Fibroblast of skin of left biceps (primary cell): Measurements from ENCODE around the gene FAM163B.

Experiments used
- DNase-seq, 2 experiments: peaks; one replicate each; pipeline ENCODE4 v3.0.0-alpha.2; 2013; ENCODE audit warnings: low read depth in 2 of 2

Gene FAM163B

DNA sequence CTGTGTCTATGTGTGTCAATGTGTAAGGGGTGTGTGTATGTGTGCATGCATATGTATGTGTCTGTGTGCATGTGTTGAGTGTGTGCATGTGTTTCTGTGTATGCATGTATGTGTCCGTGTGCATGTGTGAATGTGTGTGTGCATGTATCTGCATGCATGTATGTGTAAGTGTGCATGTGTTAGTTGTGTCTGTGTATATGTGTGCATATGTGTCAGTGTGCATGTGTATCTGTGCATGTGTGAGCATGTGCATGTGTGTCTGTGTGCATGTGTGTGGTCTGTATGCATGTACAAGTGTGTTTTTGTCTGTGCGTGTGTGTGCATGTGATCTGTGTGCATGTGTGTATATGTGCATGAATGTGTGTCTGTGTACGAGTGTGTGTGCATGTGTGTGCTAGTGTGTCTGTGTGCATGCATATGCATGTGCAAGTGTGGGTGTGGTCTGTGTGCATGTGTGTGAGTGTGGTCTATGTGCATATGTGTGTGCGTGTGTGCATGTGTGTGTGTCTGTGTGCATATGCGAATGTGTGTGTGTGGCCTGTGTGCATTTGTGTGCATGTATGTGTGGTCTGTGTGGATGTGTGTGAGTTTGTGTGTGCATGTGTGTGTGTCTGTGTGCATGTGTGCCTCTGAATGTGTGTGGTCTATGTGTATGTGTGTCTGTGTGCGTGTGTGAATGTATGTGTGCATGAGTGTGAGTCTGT, 9.6 kb downstream of the FAM163B start:
- no peak for DNase-seq

DNA sequence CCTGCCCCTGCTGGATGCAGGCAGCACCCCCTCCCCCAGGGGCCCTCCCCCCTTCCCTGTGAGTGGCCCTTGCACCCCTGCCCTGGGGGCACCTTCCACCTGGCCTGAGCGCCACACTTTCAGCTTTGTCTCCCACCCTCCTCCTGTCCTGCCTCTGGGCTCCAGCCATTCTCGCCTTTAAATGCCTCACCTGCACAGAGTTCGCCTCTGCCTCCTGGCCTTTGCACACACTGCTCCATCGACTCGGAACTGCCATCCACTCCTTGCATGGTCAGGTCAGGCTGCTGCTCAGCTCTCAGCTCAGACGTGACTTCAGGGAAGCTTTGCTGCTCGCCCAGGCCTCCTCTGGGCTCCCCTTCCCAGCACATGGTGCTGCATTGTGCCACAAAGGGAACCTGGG, 10.2 kb downstream of the FAM163B start:
- no peak for DNase-seq

- DNase-seq = no peak
Measured at GRCh38 chr9:133597316-133597957, 11.8 kb downstream of the FAM163B start.

DNA sequence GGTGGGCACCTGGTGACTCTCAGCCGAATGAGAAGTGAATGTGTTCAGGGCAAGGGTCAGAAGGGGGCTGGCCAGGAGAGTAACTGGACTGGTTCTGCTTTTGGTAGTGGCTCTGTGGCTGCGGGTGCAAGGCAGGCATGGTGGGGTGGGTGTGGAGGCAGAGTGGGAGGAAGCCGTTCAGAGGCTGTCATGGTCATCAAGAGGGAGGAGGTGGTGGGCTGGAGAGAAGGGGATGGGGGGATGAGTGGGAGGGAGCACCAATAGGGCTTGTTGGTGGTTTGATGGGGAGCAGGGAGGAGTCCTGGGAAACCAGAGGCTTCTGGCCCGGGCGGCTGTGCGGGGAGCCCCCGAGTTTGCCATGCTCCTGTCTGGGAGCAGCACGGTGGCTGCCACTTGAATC, 13.3 kb downstream of the FAM163B start:
- DNase-seq = no peak

- no peak for DNase-seq
Measured at GRCh38 chr9:133594310-133594709, 14.9 kb downstream of the FAM163B start.

- DNase-seq = no peak
Measured at GRCh38 chr9:133593587-133594253, 15.5 kb downstream of the FAM163B start.

DNA sequence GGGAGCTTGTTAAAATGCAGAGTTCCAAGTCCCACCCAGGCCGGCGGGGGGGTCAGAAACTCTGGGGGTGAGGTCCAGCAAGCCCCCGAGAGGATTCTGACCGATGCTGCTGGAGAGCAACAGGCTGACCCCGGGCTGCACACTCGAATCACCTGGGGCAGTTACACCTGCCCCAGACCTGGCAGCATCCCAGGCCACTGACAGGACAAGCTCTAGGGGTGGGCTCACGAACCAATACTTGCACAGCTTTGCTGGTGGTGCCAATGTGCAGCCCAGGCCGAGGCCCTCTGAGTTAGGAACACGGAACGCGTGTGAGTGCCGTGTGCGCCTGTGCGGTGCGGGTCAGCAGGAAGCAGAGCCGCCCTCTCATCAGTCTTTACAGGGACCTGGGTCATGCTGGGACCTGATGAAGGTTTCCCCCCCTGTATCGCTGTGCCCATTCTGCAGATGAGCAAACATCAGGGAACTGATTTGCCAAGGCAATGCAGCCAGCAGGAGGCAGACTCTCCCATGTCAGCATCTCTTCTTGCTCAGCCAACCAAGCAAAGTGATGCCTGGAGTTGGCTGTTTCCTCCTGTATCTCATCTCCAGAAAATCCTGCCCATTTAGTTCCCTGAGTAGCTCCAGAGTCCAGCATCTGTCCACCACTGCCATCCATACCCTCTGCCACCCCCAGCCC, 16.3 kb downstream of the FAM163B start:
- DNase-seq = no peak

DNA sequence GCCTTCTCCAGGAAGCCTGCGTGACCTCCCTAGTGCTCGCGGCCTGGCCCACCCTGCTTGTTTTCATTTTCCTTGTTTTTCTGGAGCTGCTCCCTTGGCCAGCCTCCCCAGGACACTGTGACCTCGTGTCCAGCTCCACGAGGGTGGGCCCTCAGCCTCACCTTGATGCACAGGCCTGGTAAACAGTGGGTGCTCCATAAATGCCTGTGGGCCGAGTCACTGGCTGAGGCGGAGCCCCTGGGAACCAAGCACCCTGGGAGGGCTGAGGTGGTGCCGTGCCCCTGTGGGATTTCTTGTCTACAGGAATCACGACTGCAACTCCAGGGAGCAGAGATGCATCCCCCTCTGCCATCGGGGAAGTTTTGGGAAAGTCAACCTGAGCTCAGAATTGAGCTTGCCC, 17.2 kb downstream of the FAM163B start:
- no peak for DNase-seq

DNA sequence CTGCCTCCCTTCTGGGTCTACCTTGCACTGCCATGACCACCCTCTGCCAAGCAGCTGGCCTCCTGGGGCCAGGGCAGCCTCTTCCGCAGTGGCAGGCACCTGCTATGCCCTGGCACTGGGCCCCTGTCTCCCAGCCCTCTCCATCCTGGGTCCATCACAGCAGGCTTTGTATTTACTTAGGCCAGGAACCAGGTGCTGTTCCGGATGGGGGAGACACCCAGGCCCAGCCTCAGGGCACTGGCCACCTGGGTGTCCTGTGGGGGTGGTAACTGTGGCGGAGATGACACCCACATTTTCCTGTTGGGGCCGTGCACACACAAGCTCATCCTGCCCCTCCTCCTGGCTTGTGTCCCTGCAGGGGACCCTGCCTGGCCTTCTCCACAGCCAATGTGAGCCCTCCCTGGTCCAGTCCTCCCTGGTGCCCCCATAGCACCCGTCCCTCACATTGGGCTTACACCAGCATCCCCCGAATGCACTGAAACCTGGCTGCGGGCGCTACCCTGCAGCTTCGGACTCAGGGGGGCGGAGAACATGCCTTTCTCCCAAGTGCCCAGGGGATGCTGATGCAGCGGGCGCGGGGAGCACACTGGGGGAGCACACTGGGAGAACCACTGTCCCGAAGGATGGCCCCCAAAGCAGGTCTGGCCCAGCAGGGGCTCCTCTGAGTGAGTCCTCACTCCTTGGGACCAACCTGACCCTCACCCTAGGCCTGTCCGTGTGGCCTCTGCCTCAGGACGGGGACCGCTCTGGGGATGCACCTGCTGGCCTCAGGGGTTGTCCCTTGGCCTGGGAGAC, 17.9 kb downstream of the FAM163B start:
- no peak for DNase-seq

- DNase-seq = no peak
Measured at GRCh38 chr9:133590231-133590855, 18.8 kb downstream of the FAM163B start.

DNA sequence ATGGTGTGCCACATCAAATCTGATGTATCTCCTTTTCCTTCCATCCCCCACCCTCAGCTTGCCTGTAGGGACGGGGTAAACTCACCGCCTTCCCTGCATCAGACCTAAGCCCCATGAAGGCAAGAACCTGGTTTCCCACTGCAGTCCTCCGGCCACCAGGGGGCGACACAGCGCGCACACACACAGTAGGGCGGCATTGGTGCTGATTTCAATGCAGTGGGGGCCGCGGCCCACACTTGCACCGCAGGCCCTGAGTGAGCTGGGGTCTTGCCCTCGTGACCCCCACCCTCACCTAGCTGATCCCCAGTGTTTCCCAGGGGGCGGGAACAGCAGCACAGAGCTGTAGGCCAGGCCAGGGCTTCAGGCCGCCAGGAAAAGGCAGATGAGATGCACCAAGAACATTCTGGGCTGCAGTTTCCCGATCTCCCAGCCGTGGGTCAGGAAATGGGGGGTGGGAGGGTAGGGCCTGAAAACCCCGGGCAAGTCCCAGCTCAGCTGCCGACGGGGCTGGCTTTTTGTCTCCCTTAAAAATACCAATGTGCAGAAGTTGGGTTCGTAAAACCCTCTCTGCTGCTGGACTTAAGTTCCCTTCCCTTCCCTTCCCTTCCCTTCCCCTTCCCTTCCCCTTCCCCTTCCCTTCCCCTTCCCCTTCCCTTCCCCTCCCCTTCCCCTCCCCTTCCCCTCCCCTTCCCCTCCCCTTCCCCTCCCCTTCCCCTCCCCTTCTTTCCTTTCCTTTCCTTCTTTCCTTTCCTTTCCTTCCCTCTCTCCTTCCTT, 19.5 kb downstream of the FAM163B start:
- no peak for DNase-seq

GRCh38 chr9:133587466-133587865, 21.7 kb downstream of the FAM163B start:
- DNase-seq = no peak

- no peak for DNase-seq
Measured at GRCh38 chr9:133587051-133587450, 22.1 kb downstream of the FAM163B start.

DNA sequence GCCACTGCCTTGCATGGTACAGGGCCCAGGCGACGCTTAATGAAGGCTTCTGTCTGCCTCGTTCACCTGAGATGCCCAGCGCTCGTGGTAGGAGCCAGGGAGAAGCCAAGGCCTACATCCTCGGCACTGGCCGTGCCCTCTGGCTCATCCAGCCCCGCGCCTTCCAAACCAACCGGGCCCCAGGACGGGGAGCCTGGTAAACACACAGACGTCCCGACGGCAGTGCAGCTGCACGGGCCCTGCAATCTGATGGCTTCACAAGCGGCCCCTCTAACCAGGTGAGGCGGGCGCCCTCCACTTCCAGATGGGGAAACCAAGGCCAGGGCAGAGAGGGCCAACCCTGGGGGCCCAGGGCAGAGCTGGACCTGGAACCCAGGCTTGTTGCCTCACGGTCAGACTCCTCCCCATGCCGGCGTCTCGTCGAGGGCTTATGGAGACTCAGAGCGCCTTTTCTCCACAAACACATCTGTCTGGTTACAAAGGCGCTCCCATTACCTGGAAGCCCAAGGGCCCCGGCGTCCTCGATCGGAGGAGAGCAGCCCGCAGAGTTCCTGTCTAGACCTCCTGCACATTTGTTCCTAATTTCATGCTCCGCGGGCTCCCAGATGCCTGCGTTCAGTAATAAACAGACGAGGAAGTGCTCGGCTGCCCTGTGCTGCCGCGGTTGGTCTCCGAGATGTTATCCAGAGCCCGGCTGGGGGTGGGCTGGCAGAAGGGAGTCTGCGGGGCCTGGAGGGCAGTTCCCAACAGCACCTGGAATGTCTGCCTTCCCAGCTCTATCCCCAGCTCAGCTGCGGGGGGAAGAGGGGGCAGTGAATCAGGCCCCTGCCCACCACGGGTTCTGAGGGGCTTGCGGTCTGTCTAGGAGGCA, 23.5 kb downstream of the FAM163B start:
- no peak for DNase-seq

- DNase-seq = no peak
Measured at GRCh38 chr9:133584559-133585476, 24.4 kb downstream of the FAM163B start.

GRCh38 chr9:133584167-133584558, 25.0 kb downstream of the FAM163B start:
- DNase-seq = no peak

- DNase-seq = no peak
Measured at GRCh38 chr9:133583586-133583985, 25.6 kb downstream of the FAM163B start.

GRCh38 chr9:133583111-133583510, 26.1 kb downstream of the FAM163B start:
- no peak for DNase-seq
